ENCODE data around the gene SUPT4H1.

SUPT4H1 gene

GRCh38 chr17:58337600-58338453, 14.2 kb downstream of the SUPT4H1 start:
- peak overlapping the region; percentile 42 to 50 for H3K4me3 ChIP-seq (ENCODE audit: low read depth in 1 of 2, low read length in 2 of 2)

GRCh38 chr17:58337210-58337599, 14.8 kb downstream of the SUPT4H1 start:
- H3K27me3 ChIP-seq (ENCODE audit: low read depth, low read length): no peaks in the 10 kb centered on the region
- peak overlapping the region; percentile 42 to 50 for H3K4me3 ChIP-seq (ENCODE audit: low read depth in 1 of 2, low read length in 2 of 2)
- H3K4me1 ChIP-seq (ENCODE audit: control insufficient read depth in 1 of 2, insufficient read depth in 2 of 2, low read length in 2 of 2): peaks cover 29 to 32% of the 10 kb centered on the region in 2 donors
- no peaks in the 10 kb centered on the region for H3K36me3 ChIP-seq (ENCODE audit: control insufficient read depth in 1 of 2, insufficient read depth in 2 of 2, low read length in 2 of 2)
- no peaks in the 10 kb centered on the region for H3K9me3 ChIP-seq (ENCODE audit: control insufficient read depth in 1 of 2, low read length in 2 of 2)
- peak overlapping the region; percentile 83 for H3K27ac ChIP-seq (ENCODE audit: low read length)

More at GRCh38 chr17:58337600-58338453, 14.2 kb downstream of the SUPT4H1 start:
- H3K27me3 ChIP-seq (ENCODE audit: low read depth, low read length): no peaks in the 10 kb centered on the region
- H3K27ac ChIP-seq (ENCODE audit: low read length): peak overlapping the region; percentile 83
- H3K9me3 ChIP-seq (ENCODE audit: control insufficient read depth in 1 of 2, low read length in 2 of 2): no peaks in the 10 kb centered on the region
- no peaks in the 10 kb centered on the region for H3K36me3 ChIP-seq (ENCODE audit: control insufficient read depth in 1 of 2, insufficient read depth in 2 of 2, low read length in 2 of 2)
- H3K4me1 ChIP-seq (ENCODE audit: control insufficient read depth in 1 of 2, insufficient read depth in 2 of 2, low read length in 2 of 2): peaks cover 29 to 32% of the 10 kb centered on the region in 2 donors

GRCh38 chr17:58336456-58337209, 15.4 kb downstream of the SUPT4H1 start:
- Histone ChIP-seq H3K9me3 (ENCODE audit: control insufficient read depth in 1 of 2, low read length in 2 of 2) (no peaks in the 10 kb centered on the region), H3K36me3 (ENCODE audit: control insufficient read depth in 1 of 2, insufficient read depth in 2 of 2, low read length in 2 of 2) (no peaks in the 10 kb centered on the region), H3K27ac (ENCODE audit: low read length) (peak overlapping the region; percentile 83), H3K4me3 (ENCODE audit: low read depth in 1 of 2, low read length in 2 of 2) (peak overlapping the region in 1 of 2 donors; percentile 50), H3K27me3 (ENCODE audit: low read depth, low read length) (no peaks in the 10 kb centered on the region), H3K4me1 (ENCODE audit: control insufficient read depth in 1 of 2, insufficient read depth in 2 of 2, low read length in 2 of 2) (peaks cover 29 to 32% of the 10 kb centered on the region in 2 donors)

GRCh38 chr17:58335779-58336455, 16.1 kb downstream of the SUPT4H1 start:
- no peaks in the 10 kb centered on the region for H3K9me3 ChIP-seq (ENCODE audit: control insufficient read depth in 1 of 2, low read length in 2 of 2)
- no peaks in the 10 kb centered on the region for H3K36me3 ChIP-seq (ENCODE audit: control insufficient read depth in 1 of 2, insufficient read depth in 2 of 2, low read length in 2 of 2)
- H3K27ac ChIP-seq (ENCODE audit: low read length): peak overlapping the region; percentile 83
- peaks cover 29 to 32% of the 10 kb centered on the region in 2 donors for H3K4me1 ChIP-seq (ENCODE audit: control insufficient read depth in 1 of 2, insufficient read depth in 2 of 2, low read length in 2 of 2)
- H3K4me3 ChIP-seq (ENCODE audit: low read depth in 1 of 2, low read length in 2 of 2): peak overlapping the region in 1 of 2 donors; percentile 50
- H3K27me3 ChIP-seq (ENCODE audit: low read depth, low read length): no peaks in the 10 kb centered on the region

- Histone ChIP-seq H3K27ac (ENCODE audit: low read length) (peak overlapping the region; percentile 83), H3K36me3 (ENCODE audit: control insufficient read depth in 1 of 2, insufficient read depth in 2 of 2, low read length in 2 of 2) (no peaks in the 10 kb centered on the region), H3K9me3 (ENCODE audit: control insufficient read depth in 1 of 2, low read length in 2 of 2) (no peaks in the 10 kb centered on the region), H3K4me1 (ENCODE audit: control insufficient read depth in 1 of 2, insufficient read depth in 2 of 2, low read length in 2 of 2) (peaks cover 29 to 32% of the 10 kb centered on the region in 2 donors), H3K4me3 (ENCODE audit: low read depth in 1 of 2, low read length in 2 of 2) (peak overlapping the region in 1 of 2 donors; percentile 8), H3K27me3 (ENCODE audit: low read depth, low read length) (no peaks in the 10 kb centered on the region)
Observed at GRCh38 chr17:58335061-58335731, 16.8 kb downstream of the SUPT4H1 start.

GRCh38 chr17:58334661-58335060, 17.3 kb downstream of the SUPT4H1 start:
- peaks cover 29% of the 10 kb centered on the region in 2 donors for H3K4me1 ChIP-seq (ENCODE audit: control insufficient read depth in 1 of 2, insufficient read depth in 2 of 2, low read length in 2 of 2)
- H3K4me3 ChIP-seq (ENCODE audit: low read depth in 1 of 2, low read length in 2 of 2): peak overlapping the region in 1 of 2 donors; percentile 7
- H3K27ac ChIP-seq (ENCODE audit: low read length): peak overlapping the region; percentile 83
- no peaks in the 10 kb centered on the region for H3K9me3 ChIP-seq (ENCODE audit: control insufficient read depth in 1 of 2, low read length in 2 of 2)
- H3K36me3 ChIP-seq (ENCODE audit: control insufficient read depth in 1 of 2, insufficient read depth in 2 of 2, low read length in 2 of 2): no peaks in the 10 kb centered on the region
- no peaks in the 10 kb centered on the region for H3K27me3 ChIP-seq (ENCODE audit: low read depth, low read length)

GRCh38 chr17:58334256-58334655, 17.7 kb downstream of the SUPT4H1 start:
- H3K27me3 ChIP-seq (ENCODE audit: low read depth, low read length): no peaks in the 10 kb centered on the region
- H3K9me3 ChIP-seq (ENCODE audit: control insufficient read depth in 1 of 2, low read length in 2 of 2): no peaks in the 10 kb centered on the region
- H3K36me3 ChIP-seq (ENCODE audit: control insufficient read depth in 1 of 2, insufficient read depth in 2 of 2, low read length in 2 of 2): no peaks in the 10 kb centered on the region
- H3K27ac ChIP-seq (ENCODE audit: low read length): peak overlapping the region; percentile 83
- peak overlapping the region in 1 of 2 donors; percentile 7 for H3K4me3 ChIP-seq (ENCODE audit: low read depth in 1 of 2, low read length in 2 of 2)
- H3K4me1 ChIP-seq (ENCODE audit: control insufficient read depth in 1 of 2, insufficient read depth in 2 of 2, low read length in 2 of 2): peaks cover 28 to 29% of the 10 kb centered on the region in 2 donors

GRCh38 chr17:58333736-58334207, 18.2 kb downstream of the SUPT4H1 start:
- peaks cover 23 to 25% of the 10 kb centered on the region in 2 donors for H3K4me1 ChIP-seq (ENCODE audit: control insufficient read depth in 1 of 2, insufficient read depth in 2 of 2, low read length in 2 of 2)
- no peaks in the 10 kb centered on the region for H3K36me3 ChIP-seq (ENCODE audit: control insufficient read depth in 1 of 2, insufficient read depth in 2 of 2, low read length in 2 of 2)
- H3K9me3 ChIP-seq (ENCODE audit: control insufficient read depth in 1 of 2, low read length in 2 of 2): no peaks in the 10 kb centered on the region
- peak overlapping the region; percentile 31 for H3K27ac ChIP-seq (ENCODE audit: low read length)
- H3K4me3 ChIP-seq (ENCODE audit: low read depth in 1 of 2, low read length in 2 of 2): peak overlapping the region in 1 of 2 donors; percentile 65
- H3K27me3 ChIP-seq (ENCODE audit: low read depth, low read length): no peaks in the 10 kb centered on the region

- peak overlapping the region; percentile 47 to 65 for H3K4me3 ChIP-seq (ENCODE audit: low read depth in 1 of 2, low read length in 2 of 2)
- H3K4me1 ChIP-seq (ENCODE audit: control insufficient read depth in 1 of 2, insufficient read depth in 2 of 2, low read length in 2 of 2): peaks cover 16 to 21% of the 10 kb centered on the region in 2 donors
- H3K27ac ChIP-seq (ENCODE audit: low read length): peak overlapping the region; percentile 31
- no peaks in the 10 kb centered on the region for H3K36me3 ChIP-seq (ENCODE audit: control insufficient read depth in 1 of 2, insufficient read depth in 2 of 2, low read length in 2 of 2)
- H3K27me3 ChIP-seq (ENCODE audit: low read depth, low read length): no peaks in the 10 kb centered on the region
- no peaks in the 10 kb centered on the region for H3K9me3 ChIP-seq (ENCODE audit: control insufficient read depth in 1 of 2, low read length in 2 of 2)
Observed at GRCh38 chr17:58332778-58333735, 18.9 kb downstream of the SUPT4H1 start.
